Vagina (tissue), 2 donors: ENCODE measurements around the gene MKKS. TPM values are rescaled to one million over a fixed set of nuclear protein-coding genes. Genes with fewer than 3 reads are reported as not detected.

Source experiments
- DNase-seq, 2 donors: peaks; one replicate each; pipeline ENCODE4 v3.0.0-alpha.2; 2017; ENCODE audit errors: extremely low spot score in 2 of 2
- H3K27ac ChIP-seq: fragments of 200-600 bp; sonication (generic); one replicate; pipeline ENCODE4 v1.5.1; 2019
- H3K27me3 ChIP-seq: fragments of 200-600 bp; sonication (generic); one replicate; pipeline ENCODE4 v1.5.1; 2019
- H3K36me3 ChIP-seq, 2 donors: fragments of 200-600 bp; sonication (generic); one replicate each; pipeline ENCODE4 v1.5.1; 2017 to 2019
- H3K4me1 ChIP-seq: fragments of 200-600 bp; sonication (generic); one replicate; pipeline ENCODE4 v1.5.1; 2019
- H3K4me3 ChIP-seq, 2 donors: fragments of 200-600 bp; sonication (generic); 1 replicate in 1 of 2; 2 replicates in 1 of 2; pipeline ENCODE4 v1.5.1; 2016 to 2019
- H3K9me3 ChIP-seq: fragments of 200-600 bp; sonication (generic); one replicate; pipeline ENCODE4 v1.5.1; 2019
- CTCF ChIP-seq, 3 experiments: fragments of 450-650 bp in 2 of 3; fragments of 200-600 bp in 1 of 3; sonication (generic) in 1 of 3; IDR thresholded peaks; one replicate each; pipeline ENCODE4 v1.5.1; 2017 to 2019; ENCODE audit warnings: antibody characterized with exemption in 3 of 3, mild to moderate bottlenecking in 2 of 3, moderate library complexity in 2 of 3
- POLR2A ChIP-seq, 2 donors: fragments of 450-650 bp; IDR thresholded peaks; one replicate each; pipeline ENCODE4 v1.6.1; 2017; ENCODE audit warnings: antibody characterized with exemption in 2 of 2, mild to moderate bottlenecking in 2 of 2, moderate library complexity in 2 of 2
- POLR2AphosphoS5 ChIP-seq, 2 donors: sonication (generic); formaldehyde crosslinking; IDR thresholded peaks; one replicate each; pipeline ENCODE4 v1.9.0; 2017; ENCODE audit warnings: antibody characterized with exemption in 2 of 2, mild to moderate bottlenecking in 2 of 2, low read depth in 1 of 2; ENCODE audit not compliant: insufficient read depth in 1 of 2
- intact Hi-C: fragments of 100-400 bp; cut with DNase I; formaldehyde crosslinking; loops from one replicate; pipeline ENCODE4 v1.15.1; 2023
- total RNA-seq: library from RNA; depleted of rRNA; stranded (reverse); fragments of >200 nt; gene quantifications from one replicate; pipeline ENCODE4 v1.2.3, GENCODE V29; 2016

Gene MKKS
- total RNA-seq, 1 donor from 2014 or later: 12.5 TPM

DNA sequence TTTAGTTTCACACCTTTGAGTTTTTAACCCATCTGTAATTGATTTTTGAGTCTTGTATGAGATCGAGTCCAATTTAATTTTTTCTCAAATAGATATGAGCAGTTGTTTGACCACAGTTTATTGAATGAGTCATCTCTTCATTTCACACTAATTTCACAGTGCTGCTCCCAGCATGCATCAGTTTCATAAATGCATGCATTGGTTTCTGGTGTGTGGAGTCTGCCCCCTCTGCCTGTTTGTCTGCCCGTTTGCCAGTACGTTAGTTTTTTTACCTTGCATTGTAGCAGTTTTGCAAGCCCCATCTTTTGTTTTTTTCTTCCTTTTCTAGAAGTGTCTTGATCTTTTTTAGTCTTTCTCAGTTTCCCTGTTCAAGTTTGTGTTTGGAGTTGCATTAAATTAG, 13.0 kb upstream of the MKKS start:
- Histone ChIP-seq H3K36me3 (no peaks in the 10 kb centered on the region), H3K27ac (no peak overlapping the region), H3K4me1 (no peaks in the 10 kb centered on the region), H3K9me3 (no peaks in the 10 kb centered on the region), H3K4me3 (no peak overlapping the region), H3K27me3 (no peaks in the 10 kb centered on the region)
- DNase-seq: no peak
- intact Hi-C loops: no loop called here
- TF ChIP-seq POLR2A (IDR thresholded peaks at IDR 0.05) (no peak), CTCF (IDR thresholded peaks at IDR 0.05) (no peak), POLR2AphosphoS5 (IDR thresholded peaks at IDR 0.05; ENCODE audit: insufficient read depth in 1 of 2, low read depth in 1 of 2) (no peak)

- no peaks in the 10 kb centered on the region for H3K27me3 ChIP-seq
- TF ChIP-seq POLR2A (IDR thresholded peaks at IDR 0.05) (no peak), POLR2AphosphoS5 (IDR thresholded peaks at IDR 0.05; ENCODE audit: insufficient read depth in 1 of 2, low read depth in 1 of 2) (no peak), CTCF (IDR thresholded peaks at IDR 0.05) (no peak)
- intact Hi-C loops: no loop called here
Measured at GRCh38 chr20:10445758-10446157, 11.7 kb upstream of the MKKS start.

DNA sequence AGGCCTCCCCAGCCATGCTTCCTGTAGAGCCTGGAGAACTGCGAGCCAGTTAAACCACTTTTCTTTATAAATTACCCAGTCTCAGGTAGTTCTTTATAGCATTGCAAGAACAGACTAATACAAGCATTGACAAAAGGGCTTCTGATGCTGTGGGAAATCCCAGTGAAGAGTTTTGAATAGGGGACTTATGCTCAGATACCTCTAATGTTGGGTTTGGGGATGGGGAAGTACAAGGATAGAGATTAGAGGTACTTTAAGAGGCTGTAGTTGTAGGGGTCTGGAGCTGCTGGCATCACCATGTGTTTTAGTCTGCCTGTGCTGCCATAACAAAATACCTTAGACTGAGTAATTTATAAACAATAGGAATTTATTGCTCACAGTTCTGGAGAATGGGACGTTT, 9.9 kb upstream of the MKKS start:
- Histone ChIP-seq H3K4me1 (no peaks in the 10 kb centered on the region), H3K9me3 (no peaks in the 10 kb centered on the region), H3K27me3 (no peaks in the 10 kb centered on the region), H3K36me3 (peaks cover 0 to 4% of the 10 kb centered on the region in 2 donors), H3K27ac (no peak overlapping the region), H3K4me3 (no peak overlapping the region)
- no peak for DNase-seq
- intact Hi-C loops: no loop called here
- no peak for TF ChIP-seq CTCF (IDR thresholded peaks at IDR 0.05)

More at GRCh38 chr20:10445758-10446157, 11.7 kb upstream of the MKKS start:
- no peak overlapping the region for H3K4me3 ChIP-seq
- DNase-seq: no peak
- H3K36me3 ChIP-seq: no peaks in the 10 kb centered on the region
- no peaks in the 10 kb centered on the region for H3K4me1 ChIP-seq
- no peaks in the 10 kb centered on the region for H3K9me3 ChIP-seq
- no peak overlapping the region for H3K27ac ChIP-seq

DNA sequence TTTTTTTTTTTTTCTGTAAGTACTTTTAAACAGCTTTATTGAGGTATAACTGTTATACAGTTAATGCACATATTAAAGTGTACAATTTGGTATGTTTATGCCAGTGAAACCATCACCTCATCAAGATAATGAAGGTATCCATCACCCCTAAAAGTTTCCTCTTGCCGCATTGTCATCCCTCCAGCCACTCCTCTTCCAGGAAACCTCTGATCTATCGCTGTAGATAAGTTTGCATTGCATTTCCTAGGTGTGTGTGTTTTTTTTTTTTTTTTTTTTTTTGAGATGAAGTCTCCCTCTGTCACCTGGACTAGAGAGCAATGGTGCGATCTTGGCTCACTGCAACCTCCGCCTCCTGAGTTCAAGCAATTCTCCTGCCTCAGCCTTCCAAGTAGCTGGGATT, 4.2 kb upstream of the MKKS start:
- peaks cover 0 to 7% of the 10 kb centered on the region in 2 donors for H3K36me3 ChIP-seq
- H3K9me3 ChIP-seq: no peaks in the 10 kb centered on the region
- H3K27ac ChIP-seq: no peak overlapping the region
- H3K4me3 ChIP-seq: no peak overlapping the region
- intact Hi-C loops: no loop called here
- H3K27me3 ChIP-seq: no peaks in the 10 kb centered on the region
- H3K4me1 ChIP-seq: peaks cover 15% of the 10 kb centered on the region
- DNase-seq: no peak
- no peak for TF ChIP-seq CTCF (IDR thresholded peaks at IDR 0.05)
- TF ChIP-seq POLR2AphosphoS5 (IDR thresholded peaks at IDR 0.05; ENCODE audit: insufficient read depth in 1 of 2, low read depth in 1 of 2): no peak
- no peak for TF ChIP-seq POLR2A (IDR thresholded peaks at IDR 0.05)

- intact Hi-C loops: no loop called here
Measured at GRCh38 chr20:10436053-10436699, 2.2 kb upstream of the MKKS start.

More at GRCh38 chr20:10436053-10436699, 2.2 kb upstream of the MKKS start:
- H3K36me3 ChIP-seq: peaks cover 0 to 7% of the 10 kb centered on the region in 2 donors
- peaks cover 34% of the 10 kb centered on the region for H3K4me1 ChIP-seq
- DNase-seq: no peak
- TF ChIP-seq CTCF (IDR thresholded peaks at IDR 0.05): no peak
- no peak for TF ChIP-seq POLR2AphosphoS5 (IDR thresholded peaks at IDR 0.05; ENCODE audit: insufficient read depth in 1 of 2, low read depth in 1 of 2)
- no peak for TF ChIP-seq POLR2A (IDR thresholded peaks at IDR 0.05)
- no peak overlapping the region for H3K4me3 ChIP-seq
- H3K27me3 ChIP-seq: no peaks in the 10 kb centered on the region
- no peaks in the 10 kb centered on the region for H3K9me3 ChIP-seq
- no peak overlapping the region for H3K27ac ChIP-seq
